ENCODE results near the gene METTL15.
"Not testable (repeated sequence)": the region's sequence is repeated elsewhere in the genome, so short reads cannot be mapped to it uniquely, and the experiment has no call there.

The METTL15 gene

GRCh38 chr11:28315440-28315839 is 207.3 kb downstream of the METTL15 start:
- no peak for DNase-seq

GRCh38 chr11:28318871-28319270 is 210.7 kb downstream of the METTL15 start:
- DNase-seq, result no peak

GRCh38 chr11:28323621-28324020 is 215.4 kb downstream of the METTL15 start:
- no peak for DNase-seq

GRCh38 chr11:28332393-28332792 is 224.2 kb downstream of the METTL15 start:
- not testable (repeated sequence) for DNase-seq

GRCh38 chr11:28337701-28338100 is 229.5 kb downstream of the METTL15 start:
- no peak for DNase-seq

- no peak for DNase-seq
Observed at GRCh38 chr11:28338371-28338770, 230.2 kb downstream of the METTL15 start.

GRCh38 chr11:28339488-28339887 is 231.3 kb downstream of the METTL15 start:
- no peak for DNase-seq

- no peak for DNase-seq
Observed at GRCh38 chr11:28342716-28343115, 234.5 kb downstream of the METTL15 start.

- DNase-seq, result peak; percentile 4
Observed at GRCh38 chr11:28343304-28344233, 235.4 kb downstream of the METTL15 start.

GRCh38 chr11:28346209-28346608 is 238.0 kb downstream of the METTL15 start:
- DNase-seq, result no peak

- no peak for DNase-seq
Observed at GRCh38 chr11:28346721-28347120, 238.5 kb downstream of the METTL15 start.

- DNase-seq, result no peak
Observed at GRCh38 chr11:28347371-28347770, 239.2 kb downstream of the METTL15 start.

GRCh38 chr11:28350216-28350615 is 242.0 kb downstream of the METTL15 start:
- DNase-seq, result no peak

GRCh38 chr11:28353991-28354390 is 245.8 kb downstream of the METTL15 start:
- DNase-seq, result no peak

GRCh38 chr11:28366549-28367346 is 258.6 kb downstream of the METTL15 start:
- DNase-seq, result no peak

- not testable (repeated sequence) for DNase-seq
Observed at GRCh38 chr11:28378095-28378494, 269.9 kb downstream of the METTL15 start.

Data from activated CD4-positive, alpha-beta T cell treated with anti-CD3 and anti-CD28 coated beads, Interleukin-2, amount 50 U/mL, for 16 hours (primary cell).